ENCODE measurements around the gene CST8.
"Not testable (repeated sequence)": the region's sequence is repeated elsewhere in the genome, so short reads cannot be mapped to it uniquely, and the experiment has no call there.

CST8 gene

DNA sequence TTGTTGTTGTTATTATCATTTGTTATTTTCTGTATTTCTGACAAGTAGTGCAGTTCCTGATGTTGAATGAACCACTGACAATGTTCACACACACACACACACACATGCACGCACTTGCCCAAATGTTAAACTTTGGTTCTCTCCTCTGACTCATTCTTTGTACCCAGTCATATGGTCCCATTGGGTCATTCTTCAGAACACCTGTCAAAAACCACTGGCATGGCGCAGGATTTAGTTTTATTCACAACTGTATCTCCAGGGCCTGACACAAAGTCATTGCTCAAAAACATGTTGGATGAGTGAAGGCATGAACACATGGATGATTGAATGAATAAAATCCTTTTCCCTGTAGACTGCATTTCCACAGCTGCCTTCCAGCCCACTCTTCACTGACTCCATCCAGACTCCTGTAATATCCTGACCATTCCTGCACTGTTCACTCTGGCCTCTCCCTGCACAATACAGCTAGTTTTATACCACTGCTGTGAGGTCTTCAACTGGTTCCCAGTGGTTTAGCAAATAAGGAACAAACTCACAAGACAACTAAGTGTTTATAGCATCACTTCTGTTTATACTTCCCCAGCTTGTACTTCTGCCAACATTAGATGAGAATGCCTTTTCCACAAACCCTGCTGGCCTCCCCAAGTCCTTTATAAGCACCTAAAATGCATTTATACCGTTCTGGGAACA, 31.3 kb upstream of the CST8 start:
- H3K27ac ChIP-seq = no peak overlapping the region
- H3K27me3 ChIP-seq (ENCODE audit: insufficient read depth, low read depth) = no peaks in the 10 kb centered on the region
- TF ChIP-seq, protein P1, sequence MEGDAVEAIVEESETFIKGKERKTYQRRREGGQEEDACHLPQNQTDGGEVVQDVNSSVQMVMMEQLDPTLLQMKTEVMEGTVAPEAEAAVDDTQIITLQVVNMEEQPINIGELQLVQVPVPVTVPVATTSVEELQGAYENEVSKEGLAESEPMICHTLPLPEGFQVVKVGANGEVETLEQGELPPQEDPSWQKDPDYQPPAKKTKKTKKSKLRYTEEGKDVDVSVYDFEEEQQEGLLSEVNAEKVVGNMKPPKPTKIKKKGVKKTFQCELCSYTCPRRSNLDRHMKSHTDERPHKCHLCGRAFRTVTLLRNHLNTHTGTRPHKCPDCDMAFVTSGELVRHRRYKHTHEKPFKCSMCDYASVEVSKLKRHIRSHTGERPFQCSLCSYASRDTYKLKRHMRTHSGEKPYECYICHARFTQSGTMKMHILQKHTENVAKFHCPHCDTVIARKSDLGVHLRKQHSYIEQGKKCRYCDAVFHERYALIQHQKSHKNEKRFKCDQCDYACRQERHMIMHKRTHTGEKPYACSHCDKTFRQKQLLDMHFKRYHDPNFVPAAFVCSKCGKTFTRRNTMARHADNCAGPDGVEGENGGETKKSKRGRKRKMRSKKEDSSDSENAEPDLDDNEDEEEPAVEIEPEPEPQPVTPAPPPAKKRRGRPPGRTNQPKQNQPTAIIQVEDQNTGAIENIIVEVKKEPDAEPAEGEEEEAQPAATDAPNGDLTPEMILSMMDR (conservative IDR thresholded peaks at IDR 0.05; ENCODE audit: low read depth, low read length) = no peak
- H3K9ac ChIP-seq = no peak overlapping the region
- H3K36me3 ChIP-seq (ENCODE audit: insufficient read depth) = no peaks in the 10 kb centered on the region
- no peaks in the 10 kb centered on the region for H3K4me1 ChIP-seq (ENCODE audit: low read depth, poor library complexity, severe bottlenecking)
- H2AFZ ChIP-seq (ENCODE audit: low read depth) = no peak overlapping the region
- H3K79me2 ChIP-seq (ENCODE audit: insufficient read depth, low read depth) = no peaks in the 10 kb centered on the region
- H3K4me2 ChIP-seq = no peak overlapping the region
- H4K20me1 ChIP-seq (ENCODE audit: insufficient read depth) = no peaks in the 10 kb centered on the region
- no peak overlapping the region for H3K4me3 ChIP-seq (IDR thresholded peaks at IDR 0.05; ENCODE audit: insufficient read depth, low read depth, low read length)

DNA sequence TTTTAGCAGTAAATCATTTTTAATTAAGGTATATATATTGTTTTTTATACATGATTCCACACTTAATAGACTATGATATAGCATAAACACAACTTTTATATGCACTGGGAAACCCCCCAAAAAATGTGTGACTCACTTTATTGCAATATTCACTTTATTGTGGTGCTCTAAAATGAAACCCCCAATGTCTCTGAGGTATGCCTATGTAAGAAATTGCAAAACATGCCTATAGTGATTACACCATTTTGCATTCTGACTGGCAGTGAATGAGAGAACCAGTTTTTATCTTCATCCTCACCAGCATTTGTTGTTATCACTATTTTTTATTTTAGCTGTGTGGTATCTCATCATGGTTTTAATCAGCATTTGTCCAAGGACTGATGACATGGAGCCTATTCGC, 29.7 kb upstream of the CST8 start:
- Histone ChIP-seq H3K4me3 (IDR thresholded peaks at IDR 0.05; ENCODE audit: insufficient read depth, low read depth, low read length) (no peak overlapping the region), H3K9ac (no peak overlapping the region), H4K20me1 (ENCODE audit: insufficient read depth) (no peaks in the 10 kb centered on the region), H2AFZ (ENCODE audit: low read depth) (no peak overlapping the region), H3K27me3 (ENCODE audit: insufficient read depth, low read depth) (no peaks in the 10 kb centered on the region), H3K79me2 (ENCODE audit: insufficient read depth, low read depth) (no peaks in the 10 kb centered on the region), H3K36me3 (ENCODE audit: insufficient read depth) (no peaks in the 10 kb centered on the region), H3K4me1 (ENCODE audit: low read depth, poor library complexity, severe bottlenecking) (no peaks in the 10 kb centered on the region), H3K4me2 (no peak overlapping the region), H3K27ac (no peak overlapping the region)
- TF ChIP-seq, protein P1 (conservative IDR thresholded peaks at IDR 0.05; ENCODE audit: low read depth, low read length) = no peak

DNA sequence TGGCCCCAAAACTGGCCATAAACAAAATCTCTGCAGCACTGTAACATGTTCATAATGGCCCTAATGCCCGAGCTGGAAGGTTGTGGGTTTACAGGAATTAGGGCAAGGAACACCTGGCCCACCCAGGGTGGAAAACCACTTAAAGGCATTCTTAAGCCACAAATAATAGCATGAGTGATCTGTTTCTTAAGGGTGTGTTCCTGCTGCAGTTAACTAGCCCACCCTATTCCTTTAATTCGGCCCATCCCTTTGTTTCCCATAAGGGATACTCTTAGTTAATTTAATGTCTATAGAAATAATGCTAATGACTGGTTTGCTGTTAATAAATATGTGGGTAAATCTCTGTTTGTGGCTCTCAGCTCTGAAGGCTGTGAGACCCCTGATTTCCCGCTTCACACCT, 24.0 kb upstream of the CST8 start:
- H3K27me3 ChIP-seq (ENCODE audit: insufficient read depth, low read depth); H3K36me3 ChIP-seq (ENCODE audit: insufficient read depth); H3K9ac ChIP-seq; H4K20me1 ChIP-seq (ENCODE audit: insufficient read depth); H3K4me2 ChIP-seq; H3K27ac ChIP-seq; H3K79me2 ChIP-seq (ENCODE audit: insufficient read depth, low read depth); H2AFZ ChIP-seq (ENCODE audit: low read depth); H3K4me3 ChIP-seq (IDR thresholded peaks at IDR 0.05; ENCODE audit: insufficient read depth, low read depth, low read length); H3K4me1 ChIP-seq (ENCODE audit: low read depth, poor library complexity, severe bottlenecking): not testable (repeated sequence)

DNA sequence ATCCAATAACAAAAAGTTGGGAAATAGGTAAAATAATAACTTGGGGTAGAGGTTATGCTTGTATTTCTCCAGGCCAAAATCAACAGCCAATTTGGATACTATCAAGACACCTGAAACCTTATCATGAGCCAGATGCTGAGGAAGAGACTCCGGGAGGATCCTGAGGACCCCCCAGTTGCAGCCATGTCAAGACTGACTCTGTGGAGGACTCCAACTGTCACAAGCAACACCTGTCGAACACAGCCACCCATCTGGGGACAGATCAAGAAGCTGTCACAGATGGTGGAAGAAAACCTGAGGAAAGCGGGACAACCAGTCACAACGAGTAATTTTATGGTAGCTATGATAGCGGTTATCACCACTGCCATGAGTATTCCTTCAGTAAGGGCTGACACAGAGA, 18.6 kb upstream of the CST8 start:
- not testable (repeated sequence) for H3K79me2 ChIP-seq (ENCODE audit: insufficient read depth, low read depth); H3K27ac ChIP-seq; H3K4me3 ChIP-seq (IDR thresholded peaks at IDR 0.05; ENCODE audit: insufficient read depth, low read depth, low read length); H4K20me1 ChIP-seq (ENCODE audit: insufficient read depth); H2AFZ ChIP-seq (ENCODE audit: low read depth); H3K4me1 ChIP-seq (ENCODE audit: low read depth, poor library complexity, severe bottlenecking); H3K36me3 ChIP-seq (ENCODE audit: insufficient read depth); H3K9ac ChIP-seq; H3K4me2 ChIP-seq; H3K27me3 ChIP-seq (ENCODE audit: insufficient read depth, low read depth)

DNA sequence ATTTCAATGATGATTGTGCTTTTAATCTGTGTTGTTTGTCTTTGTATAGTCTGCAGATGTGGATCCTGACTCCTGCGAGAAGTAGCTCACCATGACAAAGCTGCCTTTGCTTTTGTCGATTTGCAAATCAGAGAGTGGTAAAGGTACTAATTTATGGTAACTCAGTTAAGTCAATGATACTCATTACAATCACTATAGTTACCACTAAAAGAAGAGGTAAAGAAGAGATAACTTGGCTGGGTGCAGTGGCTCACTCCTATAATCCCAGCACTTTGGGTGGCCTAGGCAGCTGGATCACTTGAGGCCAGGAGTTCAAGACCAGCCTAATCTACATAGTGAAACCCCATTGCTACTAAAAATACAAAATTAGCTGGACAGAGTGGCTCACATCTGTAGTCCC, 17.6 kb upstream of the CST8 start:
- H3K4me1 ChIP-seq (ENCODE audit: low read depth, poor library complexity, severe bottlenecking); H3K27ac ChIP-seq; H3K79me2 ChIP-seq (ENCODE audit: insufficient read depth, low read depth); H2AFZ ChIP-seq (ENCODE audit: low read depth); H3K4me3 ChIP-seq (IDR thresholded peaks at IDR 0.05; ENCODE audit: insufficient read depth, low read depth, low read length); H3K36me3 ChIP-seq (ENCODE audit: insufficient read depth); H4K20me1 ChIP-seq (ENCODE audit: insufficient read depth); H3K4me2 ChIP-seq; H3K9ac ChIP-seq; H3K27me3 ChIP-seq (ENCODE audit: insufficient read depth, low read depth): not testable (repeated sequence)

DNA sequence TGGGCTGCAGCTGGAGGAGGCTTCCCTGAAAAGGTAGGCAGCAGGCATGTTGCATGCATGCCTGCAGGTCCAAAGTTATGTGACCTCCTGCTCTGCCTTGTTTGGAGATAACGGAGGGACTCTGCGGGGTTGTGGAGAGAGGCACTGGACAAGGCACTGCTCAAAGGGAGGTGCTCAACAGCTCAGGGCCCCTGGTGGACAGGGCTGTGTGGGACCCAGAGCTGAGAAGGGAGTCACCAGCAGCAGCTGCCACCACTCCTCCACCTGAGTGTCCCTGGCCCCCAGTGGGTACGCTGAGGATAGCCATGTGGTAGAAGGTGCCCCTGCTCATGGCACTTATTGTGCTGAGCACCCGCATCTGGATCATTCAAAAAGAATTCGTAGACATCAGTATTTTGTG, 15.5 kb upstream of the CST8 start:
- H3K9ac ChIP-seq = no peak overlapping the region
- no peak overlapping the region for H2AFZ ChIP-seq (ENCODE audit: low read depth)
- H3K4me3 ChIP-seq (IDR thresholded peaks at IDR 0.05; ENCODE audit: insufficient read depth, low read depth, low read length) = no peak overlapping the region
- no peaks in the 10 kb centered on the region for H3K36me3 ChIP-seq (ENCODE audit: insufficient read depth)
- no peaks in the 10 kb centered on the region for H3K79me2 ChIP-seq (ENCODE audit: insufficient read depth, low read depth)
- H3K27me3 ChIP-seq (ENCODE audit: insufficient read depth, low read depth) = no peaks in the 10 kb centered on the region
- H4K20me1 ChIP-seq (ENCODE audit: insufficient read depth) = no peaks in the 10 kb centered on the region
- H3K4me1 ChIP-seq (ENCODE audit: low read depth, poor library complexity, severe bottlenecking) = no peaks in the 10 kb centered on the region
- TF ChIP-seq, protein P1 (conservative IDR thresholded peaks at IDR 0.05; ENCODE audit: low read depth, low read length) = no peak
- H3K4me2 ChIP-seq = no peak overlapping the region
- no peak overlapping the region for H3K27ac ChIP-seq

All from KMS-11 (cell line).